HG02840 (cell line): ENCODE measurements around the gene RASA3.
"Not testable (repeated sequence)": the region's sequence is repeated elsewhere in the genome, so short reads cannot be mapped to it uniquely, and the experiment has no call there.

ENCODE experiments used
- ATAC-seq: cut with Tn5 transposase; IDR thresholded peaks from one replicate; pipeline ENCODE4 v1.9.1; 2021; ENCODE audit warnings: mild to moderate bottlenecking, moderate library complexity, moderate number of reproducible peaks; ENCODE audit not compliant: unreplicated experiment, low FRiP score

The RASA3 gene

DNA sequence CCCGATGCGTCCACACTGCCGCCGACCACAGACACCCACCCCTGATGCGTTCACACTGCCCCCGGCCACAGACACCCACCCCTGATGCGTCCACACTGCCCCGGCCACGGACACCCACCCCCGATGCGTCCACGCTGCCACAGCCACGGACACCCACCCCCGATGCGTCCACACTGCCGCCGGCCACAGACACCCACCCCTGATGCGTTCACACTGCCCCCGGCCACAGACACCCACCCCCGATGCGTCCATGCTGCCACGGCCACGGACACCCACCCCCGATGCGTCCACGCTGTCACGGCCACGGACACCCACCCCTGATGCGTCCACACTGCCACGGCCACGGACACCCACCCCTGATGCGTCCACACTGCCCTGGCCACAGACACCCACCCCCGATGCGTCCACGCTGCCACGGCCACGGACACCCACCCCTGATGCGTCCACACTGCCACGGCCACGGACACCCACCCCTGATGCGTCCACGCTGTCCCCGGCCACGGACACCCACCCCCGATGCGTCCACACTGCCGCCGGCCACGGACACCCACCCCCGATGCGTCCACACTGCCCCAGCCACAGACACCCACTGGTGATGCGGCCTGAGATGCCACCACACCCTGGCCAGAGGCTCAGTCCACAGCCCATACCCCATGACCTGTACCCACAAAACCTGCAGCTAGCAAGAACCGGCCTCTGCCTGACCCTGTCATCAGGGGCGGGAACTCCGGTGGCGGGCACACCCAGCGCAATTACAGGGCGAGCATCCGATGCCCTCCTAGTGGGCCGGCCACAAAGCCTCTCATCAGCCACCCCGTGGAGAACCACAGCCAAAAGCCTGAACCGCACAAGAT, 28.4 kb downstream of the RASA3 start:
- ATAC-seq, result no peak

GRCh38 chr13:114103289-114103621, 29.2 kb downstream of the RASA3 start:
- ATAC-seq, result not testable (repeated sequence)

GRCh38 chr13:114102521-114103288, 29.7 kb downstream of the RASA3 start:
- ATAC-seq, result no peak

DNA sequence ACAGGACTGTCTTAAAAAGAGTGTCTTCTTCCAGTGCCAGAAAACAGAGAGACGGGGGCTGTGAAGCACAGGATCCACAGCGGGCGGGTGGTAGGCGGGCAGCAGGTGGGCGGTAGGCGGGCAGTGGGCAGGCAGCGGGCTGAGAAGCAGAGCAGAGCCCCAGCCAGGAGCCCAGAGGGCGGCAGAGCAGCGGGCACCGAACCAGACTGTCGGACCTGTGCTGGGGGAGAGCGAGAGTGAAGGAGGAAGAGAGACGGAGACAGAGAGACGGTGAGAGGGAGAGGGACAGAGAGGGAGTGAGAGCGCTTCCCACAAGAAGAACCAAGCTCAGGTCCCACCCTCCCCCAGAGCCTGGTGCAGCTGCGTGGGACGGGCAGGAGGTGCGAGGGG, 30.3 kb downstream of the RASA3 start:
- no peak for ATAC-seq

GRCh38 chr13:114101358-114102130, 30.9 kb downstream of the RASA3 start:
- ATAC-seq, result no peak

GRCh38 chr13:114100446-114101357, 31.7 kb downstream of the RASA3 start:
- no peak for ATAC-seq

GRCh38 chr13:114099918-114100445, 32.4 kb downstream of the RASA3 start:
- no peak for ATAC-seq

- no peak for ATAC-seq
Measured at GRCh38 chr13:114099191-114099590, 33.2 kb downstream of the RASA3 start.

GRCh38 chr13:114098689-114099056, 33.8 kb downstream of the RASA3 start:
- not testable (repeated sequence) for ATAC-seq

DNA sequence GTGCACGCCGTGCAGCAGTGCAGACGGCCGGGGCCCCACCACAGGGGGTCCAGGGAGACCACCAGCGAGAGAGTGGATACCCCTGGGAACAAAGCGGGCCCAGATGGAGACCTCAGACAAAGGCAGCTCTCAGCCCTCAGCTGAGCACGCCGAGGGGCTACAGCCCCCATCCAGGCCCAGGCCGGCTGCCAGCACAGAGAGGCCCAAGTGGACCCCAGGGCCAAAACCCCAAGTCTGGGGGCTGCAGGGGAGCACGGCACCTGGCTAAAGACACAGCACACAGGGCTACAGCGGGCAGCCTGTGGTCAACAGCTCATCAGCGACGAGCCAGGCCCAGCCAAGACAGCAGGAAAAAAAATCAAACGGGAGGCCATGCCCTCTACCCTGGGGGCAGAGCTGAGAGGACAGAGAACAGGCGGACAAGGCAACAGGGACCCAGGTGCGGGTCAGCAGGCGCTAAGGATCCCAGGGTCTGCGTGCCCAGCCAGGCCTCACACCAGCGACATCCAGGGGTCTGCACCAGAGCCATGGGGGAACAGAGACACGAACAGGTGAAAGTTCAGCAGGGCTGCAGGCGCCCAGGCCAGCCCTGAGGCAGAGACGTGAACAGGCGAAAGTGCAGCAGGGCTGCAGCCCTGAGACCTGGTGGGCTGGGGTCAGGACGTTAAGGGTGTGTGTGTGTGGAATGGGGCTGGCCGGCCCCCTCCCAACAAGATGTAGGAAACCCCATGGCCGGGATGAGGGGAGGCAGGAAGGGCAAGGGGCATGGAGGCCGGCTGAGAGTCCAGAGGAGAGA, 34.3 kb downstream of the RASA3 start:
- no peak for ATAC-seq

- ATAC-seq, result no peak
Measured at GRCh38 chr13:114097212-114097892, 35.1 kb downstream of the RASA3 start.

DNA sequence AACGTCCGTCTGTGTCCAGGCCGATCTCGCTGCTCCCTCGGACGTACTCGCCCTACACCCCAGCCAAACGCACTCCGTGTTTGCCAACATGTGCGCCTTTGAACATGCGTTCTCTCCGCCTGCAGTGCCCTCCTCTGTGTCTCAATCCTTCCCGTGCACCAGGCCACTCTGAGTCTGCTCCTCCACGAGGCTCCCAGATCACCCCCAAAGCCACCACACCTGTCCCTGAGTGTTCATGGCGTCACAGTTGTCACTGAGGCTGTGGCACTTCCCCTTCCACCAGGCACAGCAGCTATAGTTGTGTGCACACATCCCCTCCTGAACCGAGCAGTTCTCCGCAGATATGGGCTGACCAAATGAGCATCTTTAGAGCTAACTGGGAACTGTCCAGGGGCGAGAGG, 35.6 kb downstream of the RASA3 start:
- no peak for ATAC-seq

GRCh38 chr13:114096031-114096485, 36.4 kb downstream of the RASA3 start:
- no peak for ATAC-seq

DNA sequence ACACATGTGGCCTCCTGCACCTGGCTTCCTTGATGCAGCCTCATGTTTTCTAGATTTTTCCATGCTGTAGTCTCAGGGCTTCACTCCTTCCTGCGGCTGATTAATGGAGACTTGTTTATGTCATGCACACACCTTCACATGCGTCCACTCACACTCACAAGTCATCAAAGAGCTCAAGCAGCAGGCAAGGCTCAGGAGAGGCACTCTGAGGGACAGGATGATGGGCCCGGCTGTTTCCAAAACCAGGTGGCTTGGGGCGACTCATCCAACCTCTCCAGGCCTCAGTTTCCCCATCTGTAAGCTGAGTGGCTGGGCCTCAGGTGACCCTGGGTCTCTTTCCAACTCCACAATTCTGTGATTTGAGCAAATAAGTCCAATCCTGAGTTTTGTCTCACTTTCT, 36.9 kb downstream of the RASA3 start:
- no peak for ATAC-seq

GRCh38 chr13:114093118-114093517, 39.3 kb downstream of the RASA3 start:
- ATAC-seq, result no peak

- no peak for ATAC-seq
Measured at GRCh38 chr13:114092468-114092867, 40.0 kb downstream of the RASA3 start.

DNA sequence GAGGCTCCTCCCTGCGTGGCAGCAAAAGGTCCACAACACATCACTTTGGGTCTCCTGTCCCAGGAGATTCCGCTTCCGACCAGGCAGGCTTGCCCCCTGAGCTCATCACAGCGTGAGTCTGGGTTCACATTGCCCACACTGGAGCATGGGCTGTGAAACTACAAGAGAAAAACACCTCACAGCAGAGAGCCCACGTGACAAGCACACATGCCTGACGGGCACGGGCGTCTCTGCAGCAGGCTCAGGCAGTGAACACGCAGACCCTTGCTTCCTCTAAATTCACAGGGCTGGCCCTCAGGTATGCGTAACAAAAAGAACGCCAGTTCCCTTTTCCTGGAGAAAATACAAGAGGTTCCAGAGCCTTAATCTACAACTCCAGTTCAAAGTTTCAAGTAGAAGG, 41.9 kb downstream of the RASA3 start:
- no peak for ATAC-seq

GRCh38 chr13:114089751-114090400, 42.5 kb downstream of the RASA3 start:
- ATAC-seq, result no peak
